Stimulated activated CD8-positive, alpha-beta memory T cell treated with anti-CD3 and anti-CD28 coated beads, Interleukin-2, amount 100 ng/mL, for 48 hours (primary cell): ENCODE measurements around the gene ZNF783.
"Not testable (repeated sequence)": the region's sequence is repeated elsewhere in the genome, so short reads cannot be mapped to it uniquely, and the experiment has no call there.

Experiments used
- DNase-seq, 2 donors: peaks; one replicate each; pipeline ENCODE4 v3.0.0-alpha.2; 2020; ENCODE audit warnings: low read depth in 2 of 2

The ZNF783 gene

DNA sequence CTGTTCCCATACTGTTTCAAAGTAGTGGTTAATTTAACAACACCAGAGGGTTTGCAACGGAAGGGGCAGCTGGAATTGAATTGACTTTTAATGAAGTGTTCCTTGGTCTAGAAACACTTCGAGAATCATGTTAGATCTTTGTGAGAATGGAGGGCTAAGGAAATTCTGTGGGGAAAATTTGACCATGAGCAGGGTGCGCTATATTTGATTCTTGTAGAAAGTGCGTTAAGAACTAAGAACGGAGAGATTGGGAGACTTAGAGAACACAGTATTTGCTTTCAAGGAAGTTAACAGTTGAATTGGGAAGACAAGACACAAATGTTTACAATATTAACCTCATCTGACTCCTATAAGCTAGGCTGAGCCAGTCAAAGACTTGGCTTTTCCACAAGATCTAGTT, 21.4 kb upstream of the ZNF783 start:
- DNase-seq: no peak

DNA sequence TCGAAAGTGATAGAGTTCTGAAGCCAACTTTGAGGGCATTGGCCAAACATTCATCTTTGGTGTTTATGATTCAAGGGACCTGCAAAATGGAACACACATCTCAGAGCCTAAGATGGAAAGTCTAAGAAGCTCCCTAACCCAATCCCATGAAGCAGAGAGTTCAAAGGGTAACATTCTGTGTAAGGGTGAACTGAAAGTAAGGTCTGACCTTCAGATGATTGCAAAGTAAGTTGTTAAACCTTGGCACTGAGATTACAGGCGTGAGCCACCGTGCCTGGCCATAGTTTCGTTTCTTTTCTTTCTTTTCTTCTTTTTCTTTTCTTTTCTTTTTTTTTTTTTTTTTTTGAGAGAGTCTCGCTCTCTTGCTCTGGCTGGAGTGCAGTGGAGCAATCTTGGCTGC, 20.3 kb upstream of the ZNF783 start:
- DNase-seq: no peak

DNA sequence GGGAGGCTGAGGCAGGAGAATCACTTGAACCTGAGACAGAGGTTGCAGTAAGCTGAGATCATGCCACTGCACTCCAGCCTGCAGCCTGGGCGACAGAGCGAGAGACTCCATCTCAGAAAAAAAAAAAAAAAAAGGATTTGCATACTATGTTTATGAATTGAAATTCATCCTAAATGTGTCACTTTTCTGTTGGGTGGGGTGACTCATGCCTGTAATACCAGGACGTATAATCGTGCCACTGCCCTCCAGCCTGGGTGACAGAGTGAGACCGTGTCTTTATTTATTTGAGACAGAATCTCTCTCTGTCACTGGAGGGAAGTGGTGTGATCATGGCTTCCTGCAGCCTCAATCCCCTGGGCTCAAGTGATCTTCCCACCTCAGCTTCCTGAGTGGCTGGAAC, 16.8 kb upstream of the ZNF783 start:
- peak; percentile 11 to 48 for DNase-seq

DNA sequence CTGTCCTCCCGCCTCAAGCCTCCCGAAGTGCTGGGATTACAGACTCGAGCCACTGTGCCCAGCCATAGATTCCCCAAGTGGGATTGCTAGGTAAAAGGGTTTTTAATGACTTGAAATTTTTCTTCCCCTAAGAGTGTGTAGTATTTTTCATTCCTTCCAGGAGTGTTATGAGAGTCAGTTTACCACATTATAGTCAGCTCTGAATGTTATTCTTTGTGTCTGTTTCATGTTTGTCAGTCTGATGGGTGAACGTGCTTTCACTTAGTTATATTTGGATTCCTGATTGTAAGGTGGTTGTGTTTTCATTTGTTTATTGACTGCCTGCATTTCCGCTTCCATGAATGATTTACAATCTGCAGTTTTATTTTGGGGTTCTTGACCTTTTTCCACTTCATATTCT, 16.3 kb upstream of the ZNF783 start:
- no peak for DNase-seq

GRCh38 chr7:149248777-149249176, 13.2 kb upstream of the ZNF783 start:
- DNase-seq: peak in 1 of 2 donors; percentile 13

DNA sequence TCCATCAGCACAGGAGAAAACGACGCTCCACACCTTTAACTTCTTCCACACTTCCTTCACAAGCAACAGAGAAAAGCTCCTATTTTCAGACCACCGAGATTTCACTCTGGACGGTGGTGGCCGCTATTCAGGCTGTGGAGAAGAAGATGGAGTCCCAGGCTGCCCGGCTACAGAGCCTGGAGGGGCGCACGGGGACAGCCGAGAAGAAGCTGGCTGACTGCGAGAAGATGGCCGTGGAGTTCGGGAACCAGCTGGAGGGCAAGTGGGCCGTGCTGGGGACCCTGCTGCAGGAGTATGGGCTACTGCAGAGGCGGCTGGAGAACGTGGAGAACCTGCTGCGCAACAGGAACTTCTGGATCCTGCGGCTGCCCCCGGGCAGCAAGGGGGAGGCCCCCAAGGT, 11.8 kb upstream of the ZNF783 start:
- not testable (repeated sequence) for DNase-seq

GRCh38 chr7:149251518-149251917, 10.5 kb upstream of the ZNF783 start:
- not testable (repeated sequence) for DNase-seq

- no peak for DNase-seq
Measured at GRCh38 chr7:149252378-149252777, 9.6 kb upstream of the ZNF783 start.

GRCh38 chr7:149253665-149254064, 8.3 kb upstream of the ZNF783 start:
- no peak for DNase-seq

DNA sequence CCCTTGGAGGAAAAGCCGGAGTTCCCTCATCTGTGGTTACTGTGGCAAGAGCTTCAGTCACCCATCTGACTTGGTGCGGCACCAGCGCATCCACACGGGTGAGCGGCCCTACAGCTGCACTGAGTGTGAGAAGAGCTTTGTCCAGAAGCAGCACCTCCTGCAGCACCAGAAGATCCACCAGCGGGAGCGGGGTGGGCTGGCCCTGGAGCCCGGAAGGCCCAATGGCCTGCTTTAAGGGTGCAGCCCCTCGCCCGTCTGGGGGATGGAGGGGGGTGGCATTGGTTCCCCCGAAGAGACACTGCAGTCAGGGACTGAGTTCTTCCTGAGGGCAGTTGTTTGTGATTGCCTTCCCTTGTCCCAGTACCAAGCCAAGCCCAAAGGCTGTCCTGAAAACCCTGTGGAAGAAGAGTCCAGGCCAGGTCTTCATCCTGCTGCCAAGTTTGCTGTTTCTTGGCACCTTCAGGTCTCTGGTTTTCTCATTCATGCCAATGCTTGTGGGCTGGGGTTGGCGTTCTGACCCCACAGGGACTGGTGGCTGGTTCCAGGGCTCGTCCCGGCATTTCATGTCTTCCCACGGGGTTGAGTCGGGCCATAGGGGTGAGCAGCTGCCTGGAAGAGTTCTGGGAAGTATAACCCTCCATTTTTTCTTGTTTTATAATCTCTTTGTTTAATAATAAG, 7.7 kb upstream of the ZNF783 start:
- DNase-seq: no peak

DNA sequence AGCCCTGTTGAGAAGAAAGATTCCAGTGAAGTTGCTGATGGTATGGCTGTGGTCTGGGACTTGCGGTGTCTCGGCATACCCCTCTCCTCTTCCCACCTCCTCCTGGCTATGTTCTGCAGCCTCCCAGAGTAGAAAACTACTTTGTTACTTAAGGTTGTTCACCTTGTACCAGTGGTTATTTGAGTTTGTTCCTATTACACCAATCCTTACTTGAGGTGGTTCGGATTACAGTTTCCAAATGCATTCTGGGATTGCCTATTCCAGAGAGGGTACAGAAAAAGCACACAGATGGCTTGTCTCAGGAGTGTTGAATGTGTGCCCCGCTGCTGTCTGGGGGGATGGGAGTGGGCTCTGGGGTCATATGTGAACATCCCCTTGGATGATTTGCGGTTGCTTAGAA, 6.8 kb upstream of the ZNF783 start:
- no peak for DNase-seq

DNA sequence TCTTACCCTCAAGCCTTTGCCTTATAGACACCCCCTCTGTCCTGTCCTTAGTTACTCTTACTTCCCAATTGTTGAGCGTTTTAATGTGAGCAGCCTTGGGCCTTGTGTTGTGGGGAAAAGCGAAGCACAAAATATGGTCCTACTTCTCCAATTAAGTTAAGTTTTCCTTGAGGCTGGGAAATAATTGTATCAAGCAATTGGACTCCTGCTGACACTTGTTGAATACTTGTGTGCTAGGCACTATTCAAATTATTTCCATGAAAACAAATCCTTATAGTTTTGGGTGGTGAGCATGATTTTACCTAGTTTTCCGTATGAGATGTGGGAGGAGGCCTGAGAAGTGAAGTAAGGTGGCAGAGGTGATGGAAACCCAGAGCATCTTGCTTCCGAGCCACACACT, 5.4 kb upstream of the ZNF783 start:
- DNase-seq: no peak

DNA sequence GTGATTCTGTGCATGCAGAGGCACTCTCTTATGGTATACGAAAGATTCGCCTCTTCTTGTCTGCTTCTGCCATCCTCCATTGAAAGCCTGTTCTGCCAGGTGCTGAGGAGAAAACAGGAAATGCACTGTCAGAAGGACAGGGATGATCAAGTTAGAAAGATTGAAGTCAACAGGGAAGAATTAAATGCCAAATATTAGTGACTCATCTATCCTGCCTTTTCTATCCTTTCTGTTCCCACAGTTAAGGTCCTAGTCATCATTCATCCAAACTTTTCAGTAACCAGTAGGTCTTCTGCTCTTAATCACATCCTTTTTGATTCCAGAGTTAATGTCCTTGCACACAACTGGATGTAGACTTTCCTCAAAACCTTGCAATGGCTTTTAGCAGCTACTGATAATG, 4.8 kb upstream of the ZNF783 start:
- no peak for DNase-seq

GRCh38 chr7:149261316-149261828, 624 bp upstream of the ZNF783 start:
- DNase-seq: peak in 1 of 2 donors; percentile 31

DNA sequence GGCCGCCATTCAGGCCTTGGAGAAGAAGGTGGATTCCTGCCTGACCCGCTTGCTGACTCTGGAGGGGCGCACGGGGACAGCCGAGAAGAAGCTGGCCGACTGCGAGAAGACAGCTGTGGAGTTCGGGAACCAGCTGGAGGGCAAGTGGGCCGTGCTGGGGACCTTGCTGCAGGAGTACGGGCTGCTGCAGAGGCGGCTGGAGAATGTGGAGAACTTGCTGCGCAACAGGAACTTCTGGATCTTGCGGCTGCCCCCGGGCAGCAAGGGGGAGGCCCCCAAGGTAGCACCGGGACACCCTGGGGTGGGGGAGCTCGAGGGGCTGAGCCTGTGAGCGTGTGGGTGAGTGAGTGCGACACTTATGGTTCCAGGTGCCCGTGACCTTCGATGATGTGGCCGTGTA, 4.5 kb downstream of the ZNF783 start:
- no peak for DNase-seq

GRCh38 chr7:149267733-149268132, 5.7 kb downstream of the ZNF783 start:
- no peak for DNase-seq

GRCh38 chr7:149274424-149274823, 12.4 kb downstream of the ZNF783 start:
- not testable (repeated sequence) for DNase-seq

- DNase-seq: no peak
Measured at GRCh38 chr7:149277871-149278270, 15.9 kb downstream of the ZNF783 start.

- DNase-seq: no peak
Measured at GRCh38 chr7:149278396-149278795, 16.4 kb downstream of the ZNF783 start.

GRCh38 chr7:149279111-149279743, 17.2 kb downstream of the ZNF783 start:
- DNase-seq: no peak

- no peak for DNase-seq
Measured at GRCh38 chr7:149280151-149280550, 18.2 kb downstream of the ZNF783 start.

GRCh38 chr7:149280661-149281507, 18.9 kb downstream of the ZNF783 start:
- no peak for DNase-seq
